H1 (cell line): ENCODE results near the gene OLIG2. TPM values are rescaled to one million over a fixed set of nuclear protein-coding genes. Genes with fewer than 3 reads are reported as not detected.

Experiments used
- CTCF ChIA-PET: fragments of 300-600 bp; sonication (Branson Sonifier 250); formaldehyde crosslinking; loops from one replicate; lab custom pipeline; 2021; ENCODE audit not compliant: partially characterized antibody; lab: Charles Lee
- POLR2A ChIA-PET: fragments of 300-600 bp; sonication (Branson Sonifier 250); formaldehyde crosslinking; loops from one replicate; lab custom pipeline; 2021; ENCODE audit warnings: inconsistent platforms; ENCODE audit not compliant: partially characterized antibody; lab: Charles Lee
- DNase-seq, 2 experiments: peaks; one replicate each; pipeline versions ENCODE4 v3.0.0 to v3.0.0-alpha.2; 2010 to 2022; ENCODE audit warnings: low spot score in 2 of 2, low read depth in 1 of 2, mixed read lengths in 1 of 2
- FAIRE-seq: peaks from 2 replicates; lab custom pipeline; 2011; peaks lifted over from hg19 to GRCh38; lab: Jason Lieb, UNC
- H2AFZ ChIP-seq: 2 replicates; pipeline ENCODE4 v1.8.1; 2012; ENCODE audit warnings: low read length, inconsistent platforms
- H2AK5ac ChIP-seq: 2 replicates; pipeline ENCODE4 v1.6.1; 2013; ENCODE audit warnings: low read depth, low read length
- H2BK120ac ChIP-seq: replicated peaks from 2 replicates; pipeline ENCODE3; 2013; ENCODE audit warnings: low read depth, low read length, inconsistent platforms
- H2BK12ac ChIP-seq: 2 replicates; pipeline ENCODE4 v1.6.1; 2013; ENCODE audit warnings: low read depth, low read length
- H2BK15ac ChIP-seq: 2 replicates; pipeline ENCODE4 v1.6.1; 2013; ENCODE audit warnings: low read length
- H2BK20ac ChIP-seq: 2 replicates; pipeline ENCODE4 v1.6.1; 2013; ENCODE audit warnings: low read length
- H2BK5ac ChIP-seq: 2 replicates; pipeline ENCODE4 v1.6.1; 2013; ENCODE audit warnings: low read depth, low read length
- H3K14ac ChIP-seq: 2 replicates; pipeline ENCODE4 v1.6.1; 2013; ENCODE audit warnings: inconsistent platforms; ENCODE audit not compliant: insufficient read length
- H3K18ac ChIP-seq: 2 replicates; pipeline ENCODE4 v1.6.1; 2013; ENCODE audit warnings: low read length; ENCODE audit errors: extremely low read depth
- H3K23ac ChIP-seq: 2 replicates; pipeline ENCODE4 v1.6.1; 2013; ENCODE audit warnings: inconsistent platforms; ENCODE audit not compliant: insufficient read length
- H3K23me2 ChIP-seq: 2 replicates; pipeline ENCODE4 v1.6.1; 2013; ENCODE audit warnings: low read depth, low read length
- H3K27ac ChIP-seq: 2 replicates; pipeline ENCODE4 v1.6.1; 2011; ENCODE audit warnings: low read depth, low read length, inconsistent platforms
- H3K27me3 ChIP-seq, 4 experiments: replicated peaks in 1 of 4; 1 replicate in 1 of 4; 2 replicates in 3 of 4; pipeline versions ENCODE4 v1.6.1 to v1.8.1; 2011 to 2013; ENCODE audit warnings: low read length in 3 of 4, mild to moderate bottlenecking in 3 of 4, inconsistent platforms in 2 of 4, mixed read lengths in 2 of 4, moderate library complexity in 1 of 4; ENCODE audit not compliant: control insufficient read depth in 3 of 4, insufficient read depth in 3 of 4; ENCODE audit errors: extremely low read depth in 1 of 4
- H3K36me3 ChIP-seq, 4 experiments: 2 replicates each; pipeline versions ENCODE4 v1.6.1 to v1.8.1; 2011 to 2013; ENCODE audit warnings: mild to moderate bottlenecking in 4 of 4, low read length in 3 of 4, moderate library complexity in 2 of 4, control low read depth in 1 of 4, inconsistent platforms in 1 of 4; ENCODE audit not compliant: insufficient read depth in 4 of 4, control insufficient read depth in 2 of 4
- H3K4ac ChIP-seq: replicated peaks from 2 replicates; pipeline ENCODE3; 2013; ENCODE audit warnings: low read length, low read depth, mixed read lengths, inconsistent platforms; ENCODE audit not compliant: insufficient read length
- H3K4me1 ChIP-seq, 4 experiments: replicated peaks in 1 of 4; 1 replicate in 1 of 4; 2 replicates in 3 of 4; pipeline versions ENCODE4 v1.6.1 to v1.8.1; 2011 to 2013; ENCODE audit warnings: low read length in 3 of 4, inconsistent platforms in 2 of 4, mixed read lengths in 1 of 4; ENCODE audit not compliant: insufficient read depth in 4 of 4, control insufficient read depth in 3 of 4
- H3K4me2 ChIP-seq, 2 experiments: 2 replicates each; pipeline versions ENCODE4 v1.6.1 to v1.8.1; 2011 to 2013; ENCODE audit warnings: low read depth in 2 of 2, low read length in 2 of 2, control low read depth in 1 of 2, inconsistent platforms in 1 of 2, mild to moderate bottlenecking in 1 of 2; ENCODE audit not compliant: insufficient read depth in 1 of 2
- H3K4me3 ChIP-seq, 4 experiments: fragments of 200-600, 300-600 bp in 1 of 4; sonication (generic), shearing (Covaris generic), sonication (Bioruptor Twin) in 1 of 4; 2 replicates each; pipeline versions ENCODE4 v1.5.1 to v1.8.1; 2011 to 2016; ENCODE audit warnings: low read length in 4 of 4, low read depth in 3 of 4, control low read depth in 2 of 4, inconsistent platforms in 2 of 4, mild to moderate bottlenecking in 2 of 4, mixed read lengths in 1 of 4, moderate library complexity in 1 of 4; ENCODE audit not compliant: insufficient read depth in 2 of 4; ENCODE audit errors: extremely low read depth in 1 of 4
- H3K56ac ChIP-seq: replicated peaks from 2 replicates; pipeline ENCODE3; 2013; ENCODE audit warnings: low read depth, mild to moderate bottlenecking, mixed read lengths, low read length, inconsistent platforms; ENCODE audit not compliant: insufficient read length
- H3K79me1 ChIP-seq: 2 replicates; pipeline ENCODE4 v1.6.1; 2013; ENCODE audit warnings: low read depth, low read length, control low read depth
- H3K79me2 ChIP-seq, 2 experiments: 2 replicates each; pipeline versions ENCODE4 v1.6.1 to v1.8.1; 2012 to 2013; ENCODE audit warnings: low read length in 2 of 2, mild to moderate bottlenecking in 2 of 2, inconsistent platforms in 1 of 2; ENCODE audit not compliant: insufficient read depth in 2 of 2, control insufficient read depth in 1 of 2
- H3K9ac ChIP-seq, 4 experiments: replicated peaks in 1 of 4; 1 replicate in 1 of 4; 2 replicates in 3 of 4; pipeline versions ENCODE4 v1.6.1 to v1.8.1; 2011 to 2013; ENCODE audit warnings: low read depth in 3 of 4, low read length in 3 of 4, control low read depth in 2 of 4, mild to moderate bottlenecking in 2 of 4, moderate library complexity in 2 of 4, inconsistent platforms in 1 of 4; ENCODE audit errors: extremely low read depth in 1 of 4
- H3K9me3 ChIP-seq, 2 experiments: 2 replicates each; pipeline versions ENCODE4 v1.6.1 to v1.8.1; 2012 to 2013; ENCODE audit warnings: mild to moderate bottlenecking in 2 of 2, moderate library complexity in 2 of 2, control low read depth in 1 of 2, inconsistent platforms in 1 of 2, low read depth in 1 of 2, low read length in 1 of 2, mixed read lengths in 1 of 2; ENCODE audit not compliant: insufficient read depth in 2 of 2
- H4K20me1 ChIP-seq, 2 experiments: replicated peaks in 1 of 2; 2 replicates each; pipeline versions ENCODE3 to v1.8.1; 2011 to 2013; ENCODE audit warnings: inconsistent platforms in 2 of 2, low read length in 2 of 2, mild to moderate bottlenecking in 1 of 2; ENCODE audit not compliant: insufficient read depth in 2 of 2, control insufficient read depth in 1 of 2
- H4K5ac ChIP-seq: 2 replicates; pipeline ENCODE4 v1.6.1; 2013; ENCODE audit warnings: low read length, low read depth, mixed read lengths, inconsistent platforms; ENCODE audit not compliant: insufficient read length
- H4K8ac ChIP-seq: 2 replicates; pipeline ENCODE4 v1.8.0; 2013; ENCODE audit warnings: mild to moderate bottlenecking, moderate library complexity, low read length, inconsistent platforms; ENCODE audit not compliant: insufficient read depth; ENCODE audit errors: extremely low read depth
- H4K91ac ChIP-seq: replicated peaks from 2 replicates; pipeline ENCODE3; 2013; ENCODE audit warnings: low read length, mixed read lengths, inconsistent platforms; ENCODE audit not compliant: insufficient read length
- JUND ChIP-seq: IDR thresholded peaks from 2 replicates; pipeline ENCODE4 v1.6.1; 2011; ENCODE audit warnings: mild to moderate bottlenecking, improper control_type of control experiment, low read length
- TAF7 ChIP-seq: optimal IDR thresholded peaks from 2 replicates; pipeline ENCODE3; 2011; ENCODE audit warnings: low read depth, mild to moderate bottlenecking, inconsistent platforms, low read length, moderate library complexity, borderline replicate concordance
- WGBS, 2 experiments: shearing (Covaris generic) in 1 of 2; methylation state at CpG; one replicate each; pipeline versions ENCODE4 v1.1.6 to v1.1.7; 2013 to 2015; ENCODE audit warnings: low lambda C conversion rate in 2 of 2, mixed read lengths in 2 of 2, inconsistent platforms in 1 of 2, low coverage in 1 of 2, missing lambda C conversion rate in 1 of 2; ENCODE audit not compliant: insufficient replicate concordance in 2 of 2, insufficient coverage in 1 of 2, insufficient read length in 1 of 2; ENCODE audit errors: extremely low coverage in 1 of 2, missing lambda C conversion rate in 1 of 2; 5-methylcytosine and 5-hydroxymethylcytosine counted together
- polyA plus RNA-seq, 7 experiments: library from polyadenylated mRNA; depleted of rRNA in 3 of 7; stranded (reverse) in 5 of 7; unstranded in 2 of 7; fragments of >200 nt in 5 of 7; fragments of 200-250 nt in 2 of 7; gene quantifications; 1 replicate in 5 of 7; 2 replicates in 1 of 7; 4 replicates in 1 of 7; pipeline versions ENCODE4 v1.2.1 to v1.2.3, GENCODE V29; 2011 to 2013; ENCODE audit warnings: missing spikeins in 2 of 7, mixed read lengths in 2 of 7
- total RNA-seq: library from RNA; stranded (reverse); fragmentation: NEBNext Ultra II Directional; extraction: Animal tissue kit (Norgen Biotek cat#: 25700); gene quantifications from 2 replicates; pipeline ENCODE4 v1.2.1, GENCODE V29; 2021
- TF ChIP-seq, protein P1 (sequence below): IDR thresholded peaks from 2 replicates; pipeline ENCODE4 v1.6.1; 2011; ENCODE audit warnings: low read length, improper control_type of control experiment
- TF ChIP-seq, protein P2 (sequence below), 3 experiments: IDR thresholded peaks; 1 replicate in 2 of 3; 2 replicates in 1 of 3; pipeline versions ENCODE4 v1.5.1 to v1.6.1; 2011; ENCODE audit warnings: low read length in 3 of 3, mild to moderate bottlenecking in 3 of 3, inconsistent platforms in 2 of 3, low read depth in 1 of 3, moderate library complexity in 1 of 3; ENCODE audit not compliant: insufficient read depth in 1 of 3; ENCODE audit errors: control extremely low read depth in 1 of 3

OLIG2 gene
- total and polyA plus RNA-seq, 2 of the 8 experiments (the other 6 are each of a cell fraction or from before 2014, with no cell fraction given) = 0.79 TPM; not detected in 1

GRCh38 chr21:32978331-32979270 is 47.1 kb upstream of the OLIG2 start:
- no peak overlapping the region for H2BK120ac ChIP-seq
- no peaks in the 10 kb centered on the region for H3K27me3 ChIP-seq
- no peak overlapping the region for H3K23ac ChIP-seq
- no peak for DNase-seq
- TF ChIP-seq, protein P1, sequence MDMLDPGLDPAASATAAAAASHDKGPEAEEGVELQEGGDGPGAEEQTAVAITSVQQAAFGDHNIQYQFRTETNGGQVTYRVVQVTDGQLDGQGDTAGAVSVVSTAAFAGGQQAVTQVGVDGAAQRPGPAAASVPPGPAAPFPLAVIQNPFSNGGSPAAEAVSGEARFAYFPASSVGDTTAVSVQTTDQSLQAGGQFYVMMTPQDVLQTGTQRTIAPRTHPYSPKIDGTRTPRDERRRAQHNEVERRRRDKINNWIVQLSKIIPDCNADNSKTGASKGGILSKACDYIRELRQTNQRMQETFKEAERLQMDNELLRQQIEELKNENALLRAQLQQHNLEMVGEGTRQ = no peak
- TF ChIP-seq, protein P2, sequence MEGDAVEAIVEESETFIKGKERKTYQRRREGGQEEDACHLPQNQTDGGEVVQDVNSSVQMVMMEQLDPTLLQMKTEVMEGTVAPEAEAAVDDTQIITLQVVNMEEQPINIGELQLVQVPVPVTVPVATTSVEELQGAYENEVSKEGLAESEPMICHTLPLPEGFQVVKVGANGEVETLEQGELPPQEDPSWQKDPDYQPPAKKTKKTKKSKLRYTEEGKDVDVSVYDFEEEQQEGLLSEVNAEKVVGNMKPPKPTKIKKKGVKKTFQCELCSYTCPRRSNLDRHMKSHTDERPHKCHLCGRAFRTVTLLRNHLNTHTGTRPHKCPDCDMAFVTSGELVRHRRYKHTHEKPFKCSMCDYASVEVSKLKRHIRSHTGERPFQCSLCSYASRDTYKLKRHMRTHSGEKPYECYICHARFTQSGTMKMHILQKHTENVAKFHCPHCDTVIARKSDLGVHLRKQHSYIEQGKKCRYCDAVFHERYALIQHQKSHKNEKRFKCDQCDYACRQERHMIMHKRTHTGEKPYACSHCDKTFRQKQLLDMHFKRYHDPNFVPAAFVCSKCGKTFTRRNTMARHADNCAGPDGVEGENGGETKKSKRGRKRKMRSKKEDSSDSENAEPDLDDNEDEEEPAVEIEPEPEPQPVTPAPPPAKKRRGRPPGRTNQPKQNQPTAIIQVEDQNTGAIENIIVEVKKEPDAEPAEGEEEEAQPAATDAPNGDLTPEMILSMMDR (IDR thresholded peaks at IDR 0.05; ENCODE audit: control extremely low read depth in 1 of 3, insufficient read depth in 1 of 3, low read depth in 1 of 3, low read length in 3 of 3) = peak in 2 of 3 experiments; percentile 6 to 30; a peak in 2 of 4 replicates
- TF ChIP-seq TAF7 (no peak), JUND (no peak)
- H3K4ac ChIP-seq = no peak overlapping the region
- no peak overlapping the region for H3K56ac ChIP-seq
- WGBS, 2 experiments = 91% methylated on average over 38 of the region's 39 CpGs; no CpG with 5 or more reads in 1 of the 2 experiments
- H3K79me1 ChIP-seq = no peaks in the 10 kb centered on the region
- H2AFZ ChIP-seq = peak overlapping the region; percentile 85; the same call in 1 of the 2 replicates
- no peaks in the 10 kb centered on the region for H3K9me3 ChIP-seq
- no peak overlapping the region for H2AK5ac ChIP-seq
- H3K18ac ChIP-seq = no peak overlapping the region
- no peak overlapping the region for H4K5ac ChIP-seq
- no peak overlapping the region for H2BK20ac ChIP-seq
- H3K23me2 ChIP-seq = peaks cover 3% of the 10 kb centered on the region; the same call in 1 of the 2 replicates
- H4K91ac ChIP-seq = no peak overlapping the region
- H2BK5ac ChIP-seq = no peak overlapping the region
- no peak overlapping the region for H3K9ac ChIP-seq
- CTCF ChIA-PET = interaction anchor here (0.7 to 2.4 kb wide), 3 partner anchors 16 to 38 kb away, joined by 3 to 10 read pairs (median 8); no protein-coding TSS in a partner anchor
- FAIRE-seq = no peak
- H3K4me1 ChIP-seq = peaks cover 0 to 11% (median 2%) of the 10 kb centered on the region in 4 experiments; a peak in 4 of 7 replicates
- no peak overlapping the region for H3K27ac ChIP-seq
- no peaks in the 10 kb centered on the region for H3K79me2 ChIP-seq
- H2BK15ac ChIP-seq = no peak overlapping the region
- H3K14ac ChIP-seq = no peak overlapping the region
- POLR2A ChIA-PET = no interaction called here
- H2BK12ac ChIP-seq = no peak overlapping the region
- H4K8ac ChIP-seq = no peak overlapping the region
- H4K20me1 ChIP-seq = peaks cover 0 to 2% of the 10 kb centered on the region in 2 experiments
- no peak overlapping the region for H3K4me2 ChIP-seq
- no peaks in the 10 kb centered on the region for H3K36me3 ChIP-seq
- no peak overlapping the region for H3K4me3 ChIP-seq
